Measurements from ENCODE around the gene ABCG4.
"Not testable (repeated sequence)": the region's sequence is repeated elsewhere in the genome, so short reads cannot be mapped to it uniquely, and the experiment has no call there.

The ABCG4 gene

GRCh38 chr11:119184399-119184798 lies 35.5 kb downstream of the ABCG4 start:
- DNase-seq (ENCODE audit: low spot score): not testable (repeated sequence)

GRCh38 chr11:119185981-119186634 lies 37.3 kb downstream of the ABCG4 start:
- DNase-seq (ENCODE audit: low spot score): no peak

- no peak for DNase-seq (ENCODE audit: low spot score)
These were observed 38.5 kb downstream of the ABCG4 start for GRCh38 chr11:119187123-119187892.

GRCh38 chr11:119188067-119188466 lies 39.2 kb downstream of the ABCG4 start:
- DNase-seq (ENCODE audit: low spot score): no peak

- DNase-seq (ENCODE audit: low spot score): no peak
These were observed 40.0 kb downstream of the ABCG4 start for GRCh38 chr11:119188887-119189286.

GRCh38 chr11:119189393-119189792 lies 40.5 kb downstream of the ABCG4 start:
- DNase-seq (ENCODE audit: low spot score): no peak

- no peak for DNase-seq (ENCODE audit: low spot score)
These were observed 41.7 kb downstream of the ABCG4 start for GRCh38 chr11:119190531-119190930.

GRCh38 chr11:119191265-119191664 lies 42.4 kb downstream of the ABCG4 start:
- not testable (repeated sequence) for DNase-seq (ENCODE audit: low spot score)

- DNase-seq (ENCODE audit: low spot score): no peak
These were observed 43.3 kb downstream of the ABCG4 start for GRCh38 chr11:119192111-119192510.

- DNase-seq (ENCODE audit: low spot score): no peak
These were observed 44.1 kb downstream of the ABCG4 start for GRCh38 chr11:119193001-119193400.

GRCh38 chr11:119193626-119194025 lies 44.8 kb downstream of the ABCG4 start:
- DNase-seq (ENCODE audit: low spot score): no peak

GRCh38 chr11:119194811-119195440 lies 46.1 kb downstream of the ABCG4 start:
- no peak for DNase-seq (ENCODE audit: low spot score)

- no peak for DNase-seq (ENCODE audit: low spot score)
These were observed 46.8 kb downstream of the ABCG4 start for GRCh38 chr11:119195680-119196079.

- peak; percentile 63 for DNase-seq (ENCODE audit: low spot score)
These were observed 48.1 kb downstream of the ABCG4 start for GRCh38 chr11:119196833-119197483.

- DNase-seq (ENCODE audit: low spot score): no peak
These were observed 50.1 kb downstream of the ABCG4 start for GRCh38 chr11:119198925-119199324.

- not testable (repeated sequence) for DNase-seq (ENCODE audit: low spot score)
These were observed 52.4 kb downstream of the ABCG4 start for GRCh38 chr11:119201236-119201635.

GRCh38 chr11:119202554-119202953 lies 53.7 kb downstream of the ABCG4 start:
- no peak for DNase-seq (ENCODE audit: low spot score)

- no peak for DNase-seq (ENCODE audit: low spot score)
These were observed 55.2 kb downstream of the ABCG4 start for GRCh38 chr11:119204066-119204465.

GRCh38 chr11:119205080-119205479 lies 56.2 kb downstream of the ABCG4 start:
- DNase-seq (ENCODE audit: low spot score): peak; percentile 37

GRCh38 chr11:119205574-119206510 lies 57.0 kb downstream of the ABCG4 start, which contains the start of gene CBL:
CBL (plus strand) TSS chr11:119206339; CDS start chr11:119206418, 79 bp downstream.
- peak; percentile 93 for DNase-seq (ENCODE audit: low spot score)

All from globus pallidus (tissue), 1 donor.